Ascending aorta (tissue), 2 donors: ENCODE measurements around the gene UBE2V1. TPM values are rescaled to one million over a fixed set of nuclear protein-coding genes. Genes with fewer than 3 reads are reported as not detected.

Experiments used
- DNase-seq, 2 donors: peaks; one replicate each; pipeline ENCODE4 v3.0.0-alpha.2; 2019; ENCODE audit warnings: low spot score in 2 of 2
- H3K27ac ChIP-seq, 2 donors: fragments of 200-600 bp; sonication (generic); one replicate each; pipeline ENCODE4 v1.5.1; 2016 to 2017; ENCODE audit warnings: mild to moderate bottlenecking in 1 of 2
- H3K27me3 ChIP-seq: fragments of 200-600 bp; sonication (generic); one replicate; pipeline ENCODE4 v1.5.1; 2017
- H3K36me3 ChIP-seq, 2 donors: fragments of 200-600 bp; sonication (generic); one replicate each; pipeline ENCODE4 v1.5.1; 2016
- H3K4me1 ChIP-seq, 2 donors: fragments of 200-600 bp; sonication (generic); one replicate each; pipeline ENCODE4 v1.5.1; 2016 to 2017; ENCODE audit warnings: mild to moderate bottlenecking in 1 of 2
- H3K4me3 ChIP-seq, 2 donors: fragments of 200-600 bp; sonication (generic); one replicate each; pipeline ENCODE4 v1.5.1; 2016 to 2017; ENCODE audit warnings: mild to moderate bottlenecking in 1 of 2
- H3K9me3 ChIP-seq, 2 donors: fragments of 200-600 bp; sonication (generic); one replicate each; pipeline ENCODE4 v1.5.1; 2016
- intact Hi-C: fragments of 100-400 bp; cut with DNase I; formaldehyde crosslinking; loops from one replicate; pipeline ENCODE4 v1.15.1; 2023
- total RNA-seq: library from RNA; depleted of rRNA; stranded (reverse); fragments of >200 nt; gene quantifications from one replicate; pipeline ENCODE4 v1.1.0, GENCODE V29; 2016
- TF ChIP-seq, protein P1 (sequence below), 3 experiments: fragments of 200-600 bp in 2 of 3; fragments of 450-650 bp in 1 of 3; sonication (generic) in 2 of 3; IDR thresholded peaks; one replicate each; pipeline ENCODE4 v1.5.1; 2016 to 2019; ENCODE audit warnings: antibody characterized with exemption in 3 of 3, mild to moderate bottlenecking in 1 of 3, moderate library complexity in 1 of 3

Gene UBE2V1
- total RNA-seq, 1 donor from 2014 or later: 39.4 TPM

DNA sequence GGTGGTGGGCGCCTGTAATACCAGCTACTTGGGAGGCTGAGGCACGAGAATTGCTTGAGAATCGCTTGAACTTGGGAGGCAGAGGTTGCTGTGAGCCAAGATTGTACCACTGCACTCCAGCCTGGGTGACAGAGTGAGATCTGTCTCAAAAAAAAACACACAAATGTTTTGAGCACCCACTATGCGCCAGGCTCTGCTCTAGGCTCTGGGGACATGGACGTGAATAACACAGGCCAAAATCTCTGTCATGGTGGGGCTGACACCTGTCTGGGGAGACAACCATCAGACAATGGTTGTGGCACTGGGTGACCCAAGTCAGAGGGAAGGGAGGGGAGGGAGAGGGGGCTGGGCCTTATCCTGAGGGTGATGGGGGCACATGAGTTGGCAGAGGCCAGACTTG lies 62.7 kb downstream of the UBE2V1 start:
- Histone ChIP-seq H3K36me3 (no peaks in the 10 kb centered on the region), H3K27me3 (no peaks in the 10 kb centered on the region), H3K9me3 (no peaks in the 10 kb centered on the region), H3K4me3 (no peak overlapping the region), H3K27ac (no peak overlapping the region), H3K4me1 (peaks cover 11 to 12% of the 10 kb centered on the region in 2 donors)
- intact Hi-C loops: no loop called here
- DNase-seq: no peak
- TF ChIP-seq, protein P1, sequence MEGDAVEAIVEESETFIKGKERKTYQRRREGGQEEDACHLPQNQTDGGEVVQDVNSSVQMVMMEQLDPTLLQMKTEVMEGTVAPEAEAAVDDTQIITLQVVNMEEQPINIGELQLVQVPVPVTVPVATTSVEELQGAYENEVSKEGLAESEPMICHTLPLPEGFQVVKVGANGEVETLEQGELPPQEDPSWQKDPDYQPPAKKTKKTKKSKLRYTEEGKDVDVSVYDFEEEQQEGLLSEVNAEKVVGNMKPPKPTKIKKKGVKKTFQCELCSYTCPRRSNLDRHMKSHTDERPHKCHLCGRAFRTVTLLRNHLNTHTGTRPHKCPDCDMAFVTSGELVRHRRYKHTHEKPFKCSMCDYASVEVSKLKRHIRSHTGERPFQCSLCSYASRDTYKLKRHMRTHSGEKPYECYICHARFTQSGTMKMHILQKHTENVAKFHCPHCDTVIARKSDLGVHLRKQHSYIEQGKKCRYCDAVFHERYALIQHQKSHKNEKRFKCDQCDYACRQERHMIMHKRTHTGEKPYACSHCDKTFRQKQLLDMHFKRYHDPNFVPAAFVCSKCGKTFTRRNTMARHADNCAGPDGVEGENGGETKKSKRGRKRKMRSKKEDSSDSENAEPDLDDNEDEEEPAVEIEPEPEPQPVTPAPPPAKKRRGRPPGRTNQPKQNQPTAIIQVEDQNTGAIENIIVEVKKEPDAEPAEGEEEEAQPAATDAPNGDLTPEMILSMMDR (IDR thresholded peaks at IDR 0.05): no peak

DNA sequence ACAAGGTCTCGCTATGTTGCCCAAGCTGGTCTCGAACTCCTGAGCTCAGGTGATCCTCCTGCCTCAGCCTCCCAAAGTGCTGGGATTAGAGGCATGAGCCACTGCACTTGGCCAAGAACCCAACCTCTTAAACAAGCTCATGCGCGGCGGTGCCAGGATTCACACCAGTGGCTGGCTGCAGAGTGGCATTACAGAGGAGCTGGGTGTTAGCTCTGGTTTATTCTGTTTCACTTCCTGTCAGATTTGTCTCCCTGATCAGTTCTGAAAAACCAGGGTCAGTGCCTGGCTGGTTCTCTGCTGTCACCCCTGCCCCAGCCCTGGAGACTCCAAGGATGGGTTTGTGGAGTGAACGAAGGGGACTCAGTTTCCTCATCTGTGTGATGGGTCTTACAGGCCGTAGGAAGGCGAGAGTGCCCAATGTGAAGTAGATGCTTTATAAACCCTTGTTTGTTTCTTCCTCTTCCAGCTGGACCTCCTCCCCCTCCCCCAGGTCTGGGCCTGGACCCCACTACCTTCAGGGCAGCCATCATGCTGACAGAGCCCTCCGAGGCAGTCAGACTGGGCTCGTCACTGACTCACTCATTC lies 63.4 kb downstream of the UBE2V1 start:
- DNase-seq: no peak
- Histone ChIP-seq H3K27ac (no peak overlapping the region), H3K27me3 (no peaks in the 10 kb centered on the region), H3K36me3 (no peaks in the 10 kb centered on the region), H3K4me1 (peaks cover 4 to 6% of the 10 kb centered on the region in 2 donors), H3K9me3 (no peaks in the 10 kb centered on the region), H3K4me3 (no peak overlapping the region)
- intact Hi-C loops: no loop called here
- TF ChIP-seq, protein P1 (IDR thresholded peaks at IDR 0.05): no peak

DNA sequence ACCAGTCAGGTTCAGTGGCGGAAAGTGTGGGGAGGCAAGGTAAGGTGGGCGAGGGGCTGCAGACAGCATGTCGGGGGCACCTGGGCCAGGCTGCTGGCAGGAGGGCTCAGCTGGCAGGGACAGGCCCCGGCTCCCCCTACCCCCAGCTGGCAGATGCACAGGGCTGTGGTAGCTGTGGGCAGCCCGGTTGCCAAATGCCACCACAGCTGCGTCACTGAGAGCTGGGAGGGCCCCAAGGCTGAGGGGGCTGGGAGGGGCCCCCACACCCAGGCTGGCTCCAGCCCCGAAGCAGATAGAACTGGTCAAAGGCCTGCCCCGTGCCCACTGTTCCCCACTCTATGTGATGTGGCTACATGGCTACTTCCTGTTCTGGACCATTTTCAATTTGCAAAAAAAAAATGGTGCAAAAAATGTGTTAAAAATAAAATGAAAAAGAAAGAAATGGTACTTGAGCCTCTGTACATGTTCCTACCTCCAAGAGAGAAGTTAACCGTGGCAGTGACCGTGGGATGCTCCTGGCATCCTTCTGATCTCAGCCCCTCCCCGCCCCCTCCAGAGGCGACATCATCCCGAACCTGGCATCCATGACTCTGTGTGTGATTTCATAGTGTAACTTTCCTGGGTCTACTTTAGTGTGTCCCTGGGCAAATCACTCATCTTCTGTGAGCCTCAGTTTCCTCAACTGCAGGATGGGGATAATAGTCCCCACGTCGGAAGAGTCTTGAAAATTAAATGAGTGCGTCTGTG lies 64.4 kb downstream of the UBE2V1 start:
- DNase-seq: peak; percentile 27 to 79
- no peaks in the 10 kb centered on the region for H3K36me3 ChIP-seq

DNA sequence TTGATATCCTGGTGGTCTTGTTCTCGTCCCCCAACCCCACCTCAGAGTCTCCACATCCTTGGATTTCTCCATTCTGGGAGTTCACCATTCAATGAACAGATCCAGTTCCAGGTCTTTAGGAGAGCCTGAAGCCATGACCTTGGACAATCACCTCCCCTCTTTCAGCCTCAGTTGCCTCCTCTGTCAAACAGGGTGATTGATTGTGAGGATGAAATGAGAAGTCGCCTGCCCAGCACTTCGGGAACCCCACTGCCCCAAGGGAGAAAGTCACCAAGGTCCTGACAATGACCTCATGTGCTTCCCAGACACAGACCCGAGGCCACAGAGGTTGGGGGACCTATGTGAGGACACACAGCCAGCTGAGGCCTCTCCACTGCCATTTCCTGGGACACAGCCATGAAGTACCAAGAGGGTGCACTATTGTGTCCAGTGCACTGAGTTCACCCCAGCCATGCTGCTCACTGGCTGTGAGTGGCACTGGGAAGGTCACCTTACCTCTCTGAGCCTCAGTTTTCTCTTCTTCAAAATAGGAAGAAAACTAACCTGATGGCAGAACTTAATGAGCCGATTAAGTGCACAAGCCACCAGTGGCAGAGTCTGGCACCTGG lies 68.5 kb downstream of the UBE2V1 start:
- H3K4me1 ChIP-seq: peaks cover 6 to 8% of the 10 kb centered on the region in 2 donors
- no peaks in the 10 kb centered on the region for H3K9me3 ChIP-seq
- no peaks in the 10 kb centered on the region for H3K36me3 ChIP-seq
- H3K27me3 ChIP-seq: no peaks in the 10 kb centered on the region
- DNase-seq: no peak
- TF ChIP-seq, protein P1 (IDR thresholded peaks at IDR 0.05): no peak
- H3K27ac ChIP-seq: no peak overlapping the region
- H3K4me3 ChIP-seq: no peak overlapping the region
- intact Hi-C loops: no loop called here

More for the DNA sequence above, 64.4 kb downstream of the UBE2V1 start:
- no peaks in the 10 kb centered on the region for H3K27me3 ChIP-seq
- TF ChIP-seq, protein P1 (IDR thresholded peaks at IDR 0.05): no peak
- intact Hi-C loops: no loop called here
- H3K4me1 ChIP-seq: peaks cover 6 to 8% of the 10 kb centered on the region in 2 donors
- peak overlapping the region; percentile 44 to 79 for H3K27ac ChIP-seq
- H3K4me3 ChIP-seq: peak overlapping the region in 1 of 2 donors; percentile 16
- H3K9me3 ChIP-seq: no peaks in the 10 kb centered on the region

DNA sequence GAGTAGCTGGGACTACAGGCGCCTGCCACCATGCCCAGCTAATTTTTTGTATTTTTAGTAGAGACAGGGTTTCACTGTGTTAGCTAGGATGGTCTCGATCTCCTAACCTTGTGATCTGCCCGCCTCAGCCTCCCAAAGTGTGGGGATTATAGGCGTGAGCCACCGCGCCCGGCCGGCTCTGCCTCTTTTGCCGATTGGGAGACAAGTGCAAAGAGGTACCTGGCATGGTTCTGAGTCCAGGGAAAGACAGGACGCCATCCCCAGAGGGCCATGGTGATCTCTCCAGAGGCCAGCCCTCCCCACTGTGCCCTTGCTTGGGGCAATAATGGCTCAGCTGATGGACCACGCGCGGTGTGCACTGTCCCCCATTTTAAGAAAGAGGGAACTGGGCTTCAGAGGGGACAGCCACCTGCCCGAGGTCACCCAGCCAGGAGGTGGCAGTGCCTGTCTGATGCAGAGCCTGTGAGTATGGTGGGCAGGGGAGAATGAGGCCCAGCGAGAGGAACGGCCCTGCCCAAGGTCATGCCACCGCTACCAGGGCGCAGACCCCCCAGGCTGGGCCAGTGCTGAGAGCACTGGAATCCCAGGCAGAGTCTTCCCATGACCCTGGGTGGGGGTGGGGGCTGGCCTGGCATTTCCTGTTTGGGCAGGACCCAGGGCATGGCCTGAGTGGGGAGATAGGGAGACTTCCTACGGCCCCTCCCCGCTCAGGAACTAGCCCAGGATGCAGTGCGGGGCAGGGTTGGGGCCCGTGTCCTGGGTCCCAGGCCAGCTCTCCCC lies 69.2 kb downstream of the UBE2V1 start:
- H3K4me3 ChIP-seq: no peak overlapping the region
- TF ChIP-seq, protein P1 (IDR thresholded peaks at IDR 0.05): no peak
- no peaks in the 10 kb centered on the region for H3K27me3 ChIP-seq
- H3K27ac ChIP-seq: no peak overlapping the region
- no peaks in the 10 kb centered on the region for H3K36me3 ChIP-seq
- intact Hi-C loops: no loop called here
- no peak for DNase-seq
- H3K4me1 ChIP-seq: peaks cover 6 to 8% of the 10 kb centered on the region in 2 donors
- no peaks in the 10 kb centered on the region for H3K9me3 ChIP-seq
